Epidermal melanocyte (primary cell): Measurements from ENCODE around the gene SCEL.

Source experiments
- DNase-seq: peaks from one replicate; pipeline ENCODE4 v3.0.0; 2011; ENCODE audit warnings: low spot score; ENCODE audit not compliant: insufficient read length

The SCEL gene

DNA sequence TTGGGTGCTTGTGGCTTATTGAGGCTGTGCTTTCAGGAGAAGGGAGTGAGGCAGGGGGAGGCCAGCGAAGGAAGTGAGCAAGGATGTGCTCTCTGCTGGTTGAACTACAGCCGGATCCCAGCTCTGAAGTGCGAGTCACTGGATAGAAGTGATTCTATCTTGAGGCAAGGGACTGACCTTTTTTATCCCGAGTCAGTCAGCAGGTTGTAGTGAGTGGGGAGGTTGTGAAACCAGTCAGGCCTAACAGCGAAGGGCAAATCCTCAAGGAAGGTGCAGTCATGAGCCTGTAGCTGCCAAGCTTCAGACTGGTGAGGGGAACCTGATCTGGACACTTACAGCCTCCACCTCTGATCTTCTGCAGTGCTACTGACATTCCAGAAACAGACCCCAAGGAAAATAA lies 18.6 kb downstream of the SCEL start:
- no peak for DNase-seq

GRCh38 chr13:77555246-77555645 lies 19.7 kb downstream of the SCEL start:
- DNase-seq: no peak

GRCh38 chr13:77558016-77558415 lies 22.5 kb downstream of the SCEL start:
- no peak for DNase-seq

DNA sequence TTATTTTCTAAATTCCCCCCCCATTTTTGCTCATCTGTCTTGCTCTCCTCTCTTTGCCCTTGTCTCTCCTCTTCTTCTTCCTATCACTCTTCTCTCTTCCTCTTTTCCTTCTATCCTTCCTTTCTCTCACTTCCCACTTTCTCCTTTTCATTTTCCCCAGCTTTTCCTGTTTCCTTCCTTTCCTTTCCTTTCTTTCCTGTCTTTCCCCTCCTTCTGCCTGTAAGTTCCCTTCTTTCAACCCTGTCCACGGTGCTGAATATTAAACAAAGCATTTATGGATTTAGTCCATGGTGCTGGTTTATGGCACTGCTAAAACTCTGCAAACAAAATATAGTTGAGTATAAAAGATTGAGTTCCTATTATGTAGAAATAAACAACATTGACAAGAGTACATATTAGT lies 27.6 kb downstream of the SCEL start:
- DNase-seq: no peak

DNA sequence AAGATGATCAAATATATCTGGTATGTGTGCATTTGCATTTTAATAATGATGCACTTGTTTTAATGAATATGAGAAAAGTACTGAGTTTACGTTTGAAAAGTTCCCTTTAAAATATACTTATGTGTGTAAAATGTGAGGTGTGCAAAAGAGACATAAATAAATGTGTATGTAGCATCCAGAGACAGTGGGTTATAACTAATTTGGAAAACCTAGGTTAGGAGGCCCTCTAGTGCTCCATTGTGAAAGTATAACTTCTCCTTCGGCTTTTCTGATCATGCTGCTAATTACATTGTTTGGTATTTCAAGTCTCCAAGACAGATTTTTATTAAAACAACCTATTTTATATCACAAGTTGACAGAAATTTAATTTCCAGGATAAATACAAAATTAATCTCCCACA lies 30.1 kb downstream of the SCEL start:
- peak; percentile 56 for DNase-seq

- no peak for DNase-seq
Measured at GRCh38 chr13:77571956-77572355, 36.5 kb downstream of the SCEL start.

- DNase-seq: no peak
Measured at GRCh38 chr13:77574096-77574495, 38.6 kb downstream of the SCEL start.

DNA sequence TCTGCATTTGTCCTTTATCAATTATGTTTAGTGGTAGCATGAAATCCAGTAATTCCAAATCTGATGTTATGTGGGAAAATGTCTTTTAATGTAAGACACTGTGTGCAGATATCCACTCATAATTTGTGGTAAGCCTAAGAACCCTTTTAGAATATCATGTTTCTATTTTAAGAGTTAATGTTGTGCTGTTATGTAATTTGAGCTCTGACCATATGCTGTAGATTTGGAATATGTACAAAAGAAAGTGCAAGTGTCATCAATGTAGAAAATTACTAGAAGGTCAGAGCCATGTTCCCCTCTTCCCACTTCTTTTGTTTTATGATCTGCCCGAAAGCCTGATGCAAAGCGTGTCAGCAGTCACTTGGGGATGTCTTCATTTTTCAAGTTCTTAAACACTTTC lies 44.5 kb downstream of the SCEL start:
- no peak for DNase-seq

DNA sequence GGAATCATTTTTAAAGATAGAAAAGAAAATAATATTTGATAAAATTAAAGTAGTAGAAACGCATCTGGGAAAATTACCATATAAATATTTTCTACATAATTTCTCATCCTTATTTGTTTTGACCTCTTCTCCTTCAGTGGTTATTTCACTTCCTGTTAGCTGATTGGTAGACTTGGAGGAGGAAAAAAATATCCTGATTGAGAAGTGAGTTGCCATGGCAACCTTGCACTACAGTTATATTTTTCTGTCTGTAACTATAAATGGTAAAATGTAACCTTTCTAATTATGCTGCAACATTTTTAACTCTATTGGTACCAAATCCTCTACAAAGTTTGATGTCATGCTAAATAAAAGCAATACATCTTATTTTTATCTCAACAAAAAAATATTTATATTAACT lies 45.2 kb downstream of the SCEL start:
- no peak for DNase-seq

- DNase-seq: no peak
Measured at GRCh38 chr13:77583581-77583980, 48.1 kb downstream of the SCEL start.

- DNase-seq: no peak
Measured at GRCh38 chr13:77584106-77584505, 48.6 kb downstream of the SCEL start.

- no peak for DNase-seq
Measured at GRCh38 chr13:77595166-77595810, 59.8 kb downstream of the SCEL start.

DNA sequence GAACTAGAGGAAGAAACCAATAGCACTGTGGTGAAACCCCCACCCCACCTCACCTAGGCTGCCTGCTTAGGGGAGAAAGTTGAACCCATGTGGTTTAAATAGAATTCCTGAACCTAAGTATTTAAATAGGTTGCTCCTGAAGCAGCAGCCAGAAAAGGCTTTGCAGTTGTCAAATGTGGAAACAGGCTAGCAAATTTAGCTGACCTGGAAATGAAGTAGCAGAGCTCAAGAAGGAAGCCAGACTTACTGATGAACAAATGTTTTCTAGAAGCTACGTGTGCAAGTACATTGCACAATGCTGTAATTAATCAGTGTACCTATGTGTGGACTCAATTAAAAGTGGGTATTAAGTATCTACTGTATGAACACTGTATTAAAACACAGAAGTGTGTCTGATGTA lies 61.3 kb downstream of the SCEL start:
- DNase-seq: no peak

DNA sequence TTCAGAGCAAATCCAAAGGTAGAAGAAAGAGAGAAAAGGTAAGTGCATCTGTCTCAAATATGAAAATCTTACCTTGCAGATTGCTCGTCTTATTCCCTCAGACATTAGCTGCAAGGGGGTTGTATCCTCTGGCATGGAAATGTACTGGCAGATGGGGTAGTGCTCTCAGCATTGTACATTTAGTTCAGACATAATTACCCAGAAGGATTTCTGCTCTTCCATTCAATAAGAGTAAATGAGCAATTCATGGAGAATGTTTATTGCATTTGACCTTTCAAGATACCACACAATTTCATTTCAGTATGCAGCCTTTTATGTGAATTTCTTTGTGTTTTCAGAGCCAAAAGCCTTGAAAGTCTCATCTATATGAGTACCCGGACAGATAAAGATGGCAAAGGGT lies 63.8 kb downstream of the SCEL start:
- DNase-seq: no peak

DNA sequence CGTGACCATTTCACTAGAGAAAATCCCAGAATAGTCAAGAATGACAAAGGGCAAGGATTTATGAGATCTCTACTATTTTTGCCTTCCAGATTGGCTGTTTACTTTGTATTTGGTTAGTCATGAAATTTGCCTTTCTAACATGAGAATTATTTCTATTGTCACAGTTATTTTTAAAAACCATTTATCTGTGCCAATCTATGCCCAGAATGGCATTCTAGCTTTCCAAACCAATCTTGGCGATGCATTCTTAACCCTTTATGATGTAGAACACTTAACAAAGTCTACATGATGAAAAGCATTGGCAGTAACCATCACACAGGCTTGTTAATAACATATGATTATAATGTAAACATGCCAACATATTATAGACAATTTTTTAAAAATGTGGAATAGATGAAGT lies 65.2 kb downstream of the SCEL start:
- DNase-seq: no peak

DNA sequence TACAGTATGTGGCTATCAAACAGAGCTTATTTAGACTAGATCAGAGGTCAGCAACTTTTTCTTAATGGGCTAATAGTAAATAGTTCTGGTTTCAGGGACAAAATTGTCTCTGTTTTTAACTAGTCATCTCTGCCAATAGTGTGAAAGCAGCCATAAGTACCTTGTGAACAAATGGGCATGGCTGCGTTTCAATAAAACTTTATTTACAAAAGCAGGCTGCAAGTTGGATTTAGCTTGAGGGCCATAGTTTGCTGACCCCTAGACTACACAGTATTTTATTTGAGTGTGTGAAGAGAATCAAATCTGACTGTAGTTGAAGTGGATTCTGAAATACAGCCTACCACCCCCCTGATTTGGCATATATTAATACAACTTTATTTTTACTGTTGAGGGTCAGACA lies 75.6 kb downstream of the SCEL start:
- no peak for DNase-seq

DNA sequence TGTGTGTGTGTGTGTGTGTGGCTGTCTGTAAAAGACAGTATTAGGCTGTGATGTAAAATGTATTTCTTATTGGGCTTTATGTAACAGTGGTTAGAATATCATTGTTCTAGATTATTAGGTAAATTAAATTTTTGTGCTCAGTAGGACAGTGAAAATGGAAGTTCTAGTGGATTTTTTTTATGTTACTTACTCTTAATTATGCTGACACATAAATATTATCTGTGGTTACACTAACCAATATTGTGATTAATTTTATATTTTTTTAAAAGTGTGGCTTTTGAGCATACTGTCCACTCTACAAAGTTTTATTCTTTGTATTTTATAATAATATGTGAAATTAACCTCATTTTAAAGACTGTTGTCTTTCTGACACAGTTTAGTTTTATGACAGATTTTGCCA lies 80.5 kb downstream of the SCEL start:
- DNase-seq: no peak

- DNase-seq: no peak
Measured at GRCh38 chr13:77619655-77620054, 84.1 kb downstream of the SCEL start.

GRCh38 chr13:77620138-77620537 lies 84.6 kb downstream of the SCEL start:
- DNase-seq: no peak

GRCh38 chr13:77623806-77624205 lies 88.3 kb downstream of the SCEL start:
- DNase-seq: no peak

- no peak for DNase-seq
Measured at GRCh38 chr13:77628170-77628569, 92.7 kb downstream of the SCEL start.

DNA sequence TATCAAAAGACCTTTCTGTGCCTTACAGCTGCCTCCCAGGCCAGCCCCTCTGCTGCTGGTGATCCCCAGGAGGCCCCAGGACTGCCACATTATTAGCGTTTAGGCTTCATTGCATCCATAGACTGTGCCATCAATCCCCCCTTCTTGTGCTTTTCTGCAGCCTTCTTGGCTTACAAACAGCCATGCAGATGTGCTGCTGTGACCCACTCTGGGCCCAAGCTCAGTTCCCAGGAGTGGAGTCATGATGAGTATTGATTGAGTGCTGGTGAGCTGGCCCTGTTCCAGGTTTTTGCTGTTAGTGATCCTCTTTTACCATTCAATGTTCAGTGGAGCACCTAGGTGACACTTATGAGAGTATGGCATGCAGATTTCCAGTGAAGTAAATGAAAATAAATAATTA lies 102.1 kb downstream of the SCEL start:
- DNase-seq: no peak

DNA sequence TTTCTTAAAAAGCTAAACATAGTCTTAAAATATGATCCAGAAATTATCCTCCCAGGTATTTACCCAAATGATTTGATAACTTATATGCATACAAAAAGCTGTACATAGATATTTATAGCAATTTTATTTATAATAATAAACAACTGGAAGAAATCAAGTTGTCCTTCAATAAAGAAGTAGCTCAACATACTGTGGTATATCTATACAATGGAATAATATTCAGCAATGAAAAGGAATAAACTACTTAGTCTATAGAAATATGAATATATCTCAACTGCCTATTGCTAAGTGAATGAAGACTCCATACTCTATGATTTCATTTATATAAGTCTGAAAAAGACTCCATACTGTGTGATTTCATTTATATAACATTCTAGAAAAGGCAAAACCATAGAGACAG lies 114.9 kb downstream of the SCEL start:
- no peak for DNase-seq

DNA sequence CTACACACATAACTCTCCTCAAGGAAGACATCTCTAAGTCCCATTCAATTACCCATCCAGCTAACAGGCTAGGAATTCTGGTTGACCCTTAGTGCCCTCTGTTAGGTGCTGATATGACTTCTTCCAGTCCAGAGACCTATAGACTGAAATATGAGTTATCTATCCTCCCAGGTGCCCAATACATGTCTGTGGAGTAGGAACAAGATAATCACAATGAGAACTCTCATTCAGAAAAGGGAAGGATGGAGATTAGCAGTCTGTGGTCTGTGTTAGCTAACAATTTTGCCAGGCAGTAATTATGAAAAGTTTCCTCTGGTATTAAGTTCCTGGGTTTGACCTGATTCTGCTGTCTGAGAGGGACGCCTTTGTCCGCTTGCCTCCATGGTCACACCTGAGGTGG lies 117.8 kb downstream of the SCEL start:
- DNase-seq: no peak
